Activated T-helper 17 cell treated with anti-CD3 and anti-CD28 coated beads, Interleukin-2, amount 50 U/mL, for 72 hours (primary cell): ENCODE measurements around the gene MEIOSIN. TPM values are rescaled to one million over a fixed set of nuclear protein-coding genes. Genes with fewer than 3 reads are reported as not detected.
"Not testable (repeated sequence)": the region's sequence is repeated elsewhere in the genome, so short reads cannot be mapped to it uniquely, and the experiment has no call there.

Experiments used
- ATAC-seq: fragments of 150-1000 bp; cut with Tn5 transposase; replicated peaks from 2 replicates; pipeline ENCODE4 v1.10.0; 2021; ENCODE audit warnings: mild to moderate bottlenecking, moderate library complexity
- H3K27ac Mint-ChIP-seq: one replicate; pipeline ENCODE4 v1.8.0; 2022; ENCODE audit warnings: mixed read lengths
- H3K27me3 Mint-ChIP-seq: one replicate; pipeline ENCODE4 v1.8.0; 2022; ENCODE audit warnings: mixed read lengths
- H3K36me3 Mint-ChIP-seq: one replicate; pipeline ENCODE4 v1.8.0; 2022; ENCODE audit warnings: low read depth, mild to moderate bottlenecking, mixed read lengths
- H3K4me1 Mint-ChIP-seq: one replicate; pipeline ENCODE4 v1.8.0; 2022; ENCODE audit warnings: mixed read lengths
- H3K4me3 Mint-ChIP-seq: one replicate; pipeline ENCODE4 v1.8.0; 2022; ENCODE audit warnings: mild to moderate bottlenecking, mixed read lengths
- H3K9me3 Mint-ChIP-seq: one replicate; pipeline ENCODE4 v1.8.0; 2022; ENCODE audit warnings: mixed read lengths
- total RNA-seq, 2 donors: library from RNA; stranded (reverse); gene quantifications; one replicate each; pipeline ENCODE4 v1.2.3, GENCODE V29; 2022

Gene MEIOSIN
- total RNA-seq, 2 donors from 2014 or later: 0.37 TPM; not detected in 1

DNA sequence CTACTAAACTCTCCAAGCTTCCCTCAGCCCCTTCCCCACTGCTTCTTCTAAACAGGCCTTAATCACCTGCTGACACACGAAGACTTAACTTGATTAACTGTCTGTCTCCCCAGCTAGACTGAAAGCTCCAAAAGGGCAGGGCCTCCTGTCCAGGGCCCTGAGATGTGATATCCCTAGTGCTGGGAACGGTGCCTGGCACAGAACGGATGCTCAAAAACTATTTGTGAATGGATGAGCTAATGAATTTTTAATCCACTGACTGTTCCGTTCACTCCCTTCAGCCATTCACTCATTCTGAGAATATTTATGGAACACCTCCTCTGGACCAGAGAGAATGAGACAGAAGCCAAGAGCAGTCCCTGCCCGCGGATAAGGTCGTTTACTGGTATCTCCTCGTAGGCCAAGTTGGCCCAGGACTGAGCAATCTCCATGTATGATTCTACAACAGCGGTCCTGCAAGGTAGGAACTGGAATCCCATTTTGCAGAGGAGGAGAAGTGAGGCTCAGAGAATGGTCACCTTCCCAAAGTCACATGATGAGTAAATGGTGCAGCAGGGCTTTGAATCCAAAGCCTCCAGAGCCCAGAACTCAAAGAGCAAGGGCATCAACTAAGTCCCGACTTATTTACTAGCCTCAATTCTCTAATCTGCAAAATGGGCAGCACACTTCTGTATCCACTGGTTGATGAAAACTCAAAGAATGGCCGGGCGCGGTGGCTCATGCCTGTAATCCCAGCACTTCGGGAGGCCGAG lies 56.0 kb downstream of the MEIOSIN start:
- peaks cover 71% of the 10 kb centered on the region for H3K36me3 Mint-ChIP-seq
- H3K27ac Mint-ChIP-seq: no peak overlapping the region

DNA sequence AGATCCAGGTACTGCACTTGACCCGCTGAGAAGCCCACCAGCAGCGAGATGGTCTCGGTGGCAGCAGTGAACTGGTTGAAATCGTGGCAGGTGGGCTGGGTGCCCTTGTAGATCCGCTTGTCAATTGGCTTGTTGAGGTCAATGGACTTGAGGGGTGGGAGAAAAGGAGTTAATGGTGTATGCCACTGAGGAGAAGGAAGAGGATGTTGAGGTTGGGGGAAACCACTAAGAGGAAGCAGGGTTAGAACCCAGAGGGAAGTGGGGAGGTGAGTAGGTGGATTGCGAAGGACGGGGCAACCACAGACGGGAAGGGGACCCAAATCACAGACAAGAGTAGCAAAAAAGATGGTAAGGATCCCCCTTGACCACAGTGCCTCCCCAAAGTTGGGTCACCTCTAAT lies 57.7 kb downstream of the MEIOSIN start:
- Mint-ChIP-seq H3K27me3 (peaks cover 8% of the 10 kb centered on the region), H3K4me1 (peaks cover 28% of the 10 kb centered on the region), H3K27ac (peak overlapping the region; percentile 92), H3K36me3 (peaks cover 71% of the 10 kb centered on the region), H3K9me3 (no peaks in the 10 kb centered on the region), H3K4me3 (peak overlapping the region; percentile 96)
- ATAC-seq: no peak

More for the DNA sequence above, 56.0 kb downstream of the MEIOSIN start:
- Mint-ChIP-seq H3K27me3 (peaks cover 3% of the 10 kb centered on the region), H3K9me3 (no peaks in the 10 kb centered on the region), H3K4me1 (peaks cover 28% of the 10 kb centered on the region), H3K4me3 (no peak overlapping the region)
- no peak for ATAC-seq

DNA sequence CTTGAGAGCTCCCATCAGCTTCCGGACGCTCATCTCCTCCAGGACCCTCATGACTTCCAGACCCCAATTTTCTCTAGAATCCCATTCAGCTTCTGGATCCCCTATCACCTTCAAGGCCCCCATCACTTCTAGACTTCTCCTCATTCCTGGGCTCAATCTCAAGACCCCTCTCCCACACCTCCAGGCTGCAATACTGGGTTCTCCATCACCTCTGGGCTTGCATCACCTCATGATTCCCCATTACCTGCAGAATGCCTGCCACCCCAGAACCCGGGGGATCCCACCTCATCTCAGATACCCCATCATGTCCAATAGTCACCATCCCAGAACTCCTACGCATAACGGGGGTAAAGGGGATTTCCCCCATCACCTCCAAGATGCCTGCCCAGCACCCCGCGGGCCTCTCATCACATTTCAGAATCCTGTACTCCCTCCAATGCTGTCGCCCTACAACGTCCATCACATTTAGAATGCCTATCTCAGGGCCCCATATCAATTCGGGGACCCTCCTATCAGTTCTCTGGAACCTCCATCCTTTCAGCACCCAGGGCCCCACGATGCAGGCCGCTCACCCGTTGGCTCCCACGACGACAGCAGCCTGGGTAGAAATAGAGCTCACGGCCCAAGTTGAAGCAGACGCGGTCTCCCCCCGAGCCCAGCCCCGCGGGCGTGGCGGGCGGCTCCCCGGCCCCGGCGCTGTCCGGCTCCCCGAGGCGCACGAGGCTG lies 58.7 kb downstream of the MEIOSIN start:
- H3K4me1 Mint-ChIP-seq: peaks cover 28% of the 10 kb centered on the region
- H3K9me3 Mint-ChIP-seq: no peaks in the 10 kb centered on the region
- H3K4me3 Mint-ChIP-seq: peak overlapping the region; percentile 96
- peaks cover 8% of the 10 kb centered on the region for H3K27me3 Mint-ChIP-seq
- peak overlapping the region; percentile 92 for H3K27ac Mint-ChIP-seq
- H3K36me3 Mint-ChIP-seq: peaks cover 62% of the 10 kb centered on the region
- ATAC-seq: peak; percentile 2

GRCh38 chr19:45792470-45793177 lies 59.4 kb downstream of the MEIOSIN start, which contains the start of gene DMWD:
DMWD (minus strand) TSS chr19:45792845; CDS start chr19:45792756, 89 bp downstream.
- peaks cover 8% of the 10 kb centered on the region for H3K27me3 Mint-ChIP-seq
- H3K4me1 Mint-ChIP-seq: peaks cover 28% of the 10 kb centered on the region
- H3K27ac Mint-ChIP-seq: peak within 1 kb of the TSS; percentile 92
- H3K9me3 Mint-ChIP-seq: no peaks in the 10 kb centered on the region
- H3K36me3 Mint-ChIP-seq: peaks cover 55% of the 10 kb centered on the region
- ATAC-seq: peak; percentile 96
- H3K4me3 Mint-ChIP-seq: peak within 1 kb of the TSS; percentile 96

DNA sequence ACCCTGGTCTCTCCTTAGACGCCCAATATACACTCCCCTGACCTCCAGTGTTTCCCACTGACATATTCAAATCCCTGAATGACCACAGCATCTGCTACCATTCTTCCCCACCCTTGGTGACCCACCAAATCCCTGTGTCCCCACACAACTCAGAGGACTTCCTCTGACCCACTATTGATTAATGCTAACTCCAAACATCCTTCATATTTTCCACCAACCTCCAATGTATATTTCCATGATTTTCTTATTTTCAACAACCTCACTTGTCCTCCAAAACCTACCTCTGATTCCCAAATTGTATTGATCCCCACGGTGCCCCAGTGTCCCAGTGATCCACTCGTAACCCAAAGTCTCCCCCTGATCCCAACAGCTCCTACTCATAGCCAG lies 59.9 kb downstream of the MEIOSIN start:
- H3K9me3 Mint-ChIP-seq: no peaks in the 10 kb centered on the region
- H3K27ac Mint-ChIP-seq: peak overlapping the region; percentile 92
- peak overlapping the region; percentile 68 for H3K4me3 Mint-ChIP-seq
- peaks cover 11% of the 10 kb centered on the region for H3K27me3 Mint-ChIP-seq
- peaks cover 28% of the 10 kb centered on the region for H3K4me1 Mint-ChIP-seq
- ATAC-seq: no peak
- peaks cover 49% of the 10 kb centered on the region for H3K36me3 Mint-ChIP-seq

- Mint-ChIP-seq H3K27ac (peak overlapping the region; percentile 92), H3K9me3 (no peaks in the 10 kb centered on the region), H3K4me3 (peak overlapping the region; percentile 68), H3K36me3 (peaks cover 42% of the 10 kb centered on the region), H3K4me1 (peaks cover 29% of the 10 kb centered on the region), H3K27me3 (peaks cover 12% of the 10 kb centered on the region)
- no peak for ATAC-seq
Observed at GRCh38 chr19:45793876-45794275, 60.6 kb downstream of the MEIOSIN start.

DNA sequence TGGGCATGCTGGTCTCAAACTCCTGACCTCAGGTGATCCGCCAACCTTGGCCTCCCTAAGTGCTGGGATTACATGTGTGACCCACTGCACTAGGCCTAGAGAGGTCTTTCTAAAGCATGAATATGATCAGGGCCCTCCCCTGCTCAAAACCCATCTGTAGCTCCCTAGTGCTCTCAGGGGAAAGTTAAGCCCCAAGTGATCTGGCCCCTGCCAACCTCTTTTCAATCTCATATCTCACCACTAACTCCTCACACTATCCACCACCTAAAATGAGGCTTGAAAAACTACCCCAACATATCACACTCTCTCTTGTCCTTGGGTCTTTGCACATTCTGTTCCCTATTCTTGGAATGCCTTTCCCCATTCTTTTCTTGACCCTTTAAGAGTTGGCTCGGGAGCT lies 61.4 kb downstream of the MEIOSIN start:
- no peak overlapping the region for H3K27ac Mint-ChIP-seq
- peaks cover 34% of the 10 kb centered on the region for H3K36me3 Mint-ChIP-seq
- H3K9me3 Mint-ChIP-seq: no peaks in the 10 kb centered on the region
- peaks cover 33% of the 10 kb centered on the region for H3K4me1 Mint-ChIP-seq
- ATAC-seq: no peak
- peaks cover 16% of the 10 kb centered on the region for H3K27me3 Mint-ChIP-seq
- no peak overlapping the region for H3K4me3 Mint-ChIP-seq

GRCh38 chr19:45798995-45799517 lies 65.8 kb downstream of the MEIOSIN start:
- peaks cover 6% of the 10 kb centered on the region for H3K4me1 Mint-ChIP-seq
- peaks cover 19% of the 10 kb centered on the region for H3K27me3 Mint-ChIP-seq
- no peaks in the 10 kb centered on the region for H3K9me3 Mint-ChIP-seq
- ATAC-seq: peak; percentile 74
- H3K27ac Mint-ChIP-seq: no peak overlapping the region
- H3K4me3 Mint-ChIP-seq: no peak overlapping the region
- no peaks in the 10 kb centered on the region for H3K36me3 Mint-ChIP-seq

DNA sequence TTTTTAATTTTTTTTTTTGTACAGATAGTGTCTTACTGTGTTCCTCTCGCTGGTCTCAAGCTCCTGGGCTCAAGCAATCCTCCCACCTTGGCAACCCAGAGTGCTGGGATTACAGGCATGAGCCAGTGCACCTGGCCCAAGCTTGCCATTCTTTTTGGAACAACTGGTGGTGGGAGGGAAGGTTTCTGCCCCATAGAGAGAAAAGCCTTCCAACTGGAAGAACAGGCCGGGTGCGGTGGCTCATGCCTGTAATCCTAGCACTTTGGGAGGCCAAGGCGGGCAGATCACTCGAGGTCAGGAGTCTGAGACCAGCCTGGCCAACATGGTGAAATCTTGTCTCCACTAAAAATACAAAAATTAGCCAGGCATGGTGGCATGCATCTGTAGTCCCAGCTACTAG lies 66.3 kb downstream of the MEIOSIN start:
- H3K4me1 Mint-ChIP-seq, ATAC-seq, H3K36me3 Mint-ChIP-seq, H3K9me3 Mint-ChIP-seq, H3K27ac Mint-ChIP-seq, H3K4me3 Mint-ChIP-seq: not testable (repeated sequence)
- peaks cover 19% of the 10 kb centered on the region for H3K27me3 Mint-ChIP-seq

GRCh38 chr19:45800070-45800553 lies 66.9 kb downstream of the MEIOSIN start:
- peaks cover 5% of the 10 kb centered on the region for H3K4me1 Mint-ChIP-seq
- peaks cover 14% of the 10 kb centered on the region for H3K27me3 Mint-ChIP-seq
- H3K36me3 Mint-ChIP-seq: no peaks in the 10 kb centered on the region
- no peak overlapping the region for H3K27ac Mint-ChIP-seq
- no peak overlapping the region for H3K4me3 Mint-ChIP-seq
- no peak for ATAC-seq
- no peaks in the 10 kb centered on the region for H3K9me3 Mint-ChIP-seq

- Mint-ChIP-seq H3K4me1 (peaks cover 5% of the 10 kb centered on the region), H3K36me3 (no peaks in the 10 kb centered on the region), H3K4me3 (no peak overlapping the region), H3K27me3 (peaks cover 14% of the 10 kb centered on the region), H3K9me3 (no peaks in the 10 kb centered on the region), H3K27ac (no peak overlapping the region)
- no peak for ATAC-seq
Observed at GRCh38 chr19:45801603-45802175, 68.5 kb downstream of the MEIOSIN start.

DNA sequence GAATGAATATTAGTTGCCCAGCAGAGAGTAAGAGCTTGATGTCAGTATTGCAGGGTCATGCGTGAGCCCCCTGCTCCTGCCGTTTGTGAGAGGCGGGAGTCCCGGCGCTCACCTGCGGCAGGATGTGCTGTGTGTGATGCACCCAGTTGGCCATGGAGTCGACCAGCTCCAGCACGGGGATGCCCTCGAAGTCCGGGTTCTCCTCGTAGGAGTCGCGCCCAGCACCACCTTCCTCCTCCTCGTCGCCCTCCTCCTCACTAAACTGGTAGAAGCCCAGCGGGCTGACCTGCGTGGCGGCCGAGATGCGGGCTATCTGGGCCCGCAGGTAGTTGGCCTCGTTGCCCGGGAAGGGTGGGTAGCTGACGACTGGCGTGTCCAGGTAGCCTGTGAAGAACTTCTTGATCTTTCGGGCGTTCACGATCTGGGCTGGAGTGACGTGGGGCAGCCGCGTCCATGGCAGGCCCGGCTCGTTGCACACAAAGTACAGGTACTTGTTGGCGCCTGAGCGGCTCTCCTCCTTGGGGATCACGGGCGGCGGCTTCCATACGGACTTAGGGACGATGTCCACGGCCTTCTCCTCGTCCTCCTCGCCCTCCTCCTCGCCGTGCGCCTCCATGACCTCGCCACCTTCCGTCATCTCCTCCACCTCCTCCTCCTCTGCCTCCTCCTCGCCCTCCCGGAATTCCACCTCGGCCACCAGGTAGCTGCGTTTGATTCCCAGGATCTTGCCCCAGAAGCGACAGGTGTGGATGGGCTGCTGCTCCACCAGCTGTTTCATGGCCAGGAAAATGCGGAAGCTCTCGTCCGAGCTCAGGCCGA lies 71.1 kb downstream of the MEIOSIN start:
- no peak for ATAC-seq
- Mint-ChIP-seq H3K27ac (no peak overlapping the region), H3K4me1 (no peaks in the 10 kb centered on the region), H3K9me3 (no peaks in the 10 kb centered on the region), H3K27me3 (peaks cover 6% of the 10 kb centered on the region), H3K36me3 (no peaks in the 10 kb centered on the region), H3K4me3 (no peak overlapping the region)

GRCh38 chr19:45804959-45805230 lies 71.7 kb downstream of the MEIOSIN start:
- Mint-ChIP-seq H3K9me3 (no peaks in the 10 kb centered on the region), H3K4me1 (peaks cover 3% of the 10 kb centered on the region), H3K27me3 (peaks cover 6% of the 10 kb centered on the region), H3K27ac (no peak overlapping the region), H3K4me3 (no peak overlapping the region), H3K36me3 (no peaks in the 10 kb centered on the region)
- no peak for ATAC-seq
